GM12878 (cell line): ENCODE results near the gene PAPPA.

Source experiments
- FOS ChIP-seq: IDR thresholded peaks from 3 replicates; pipeline ENCODE4 v1.6.1; 2011; ENCODE audit warnings: borderline replicate concordance; ENCODE audit not compliant: insufficient read length; ENCODE audit errors: extremely low read depth
- FOXK2 ChIP-seq: fragments of 450-650 bp; IDR thresholded peaks from 2 replicates; pipeline ENCODE4 v1.6.1; 2017; ENCODE audit warnings: mild to moderate bottlenecking, moderate library complexity
- TAF1 ChIP-seq: IDR thresholded peaks from 2 replicates; pipeline ENCODE4 v1.6.1; 2011; ENCODE audit warnings: mild to moderate bottlenecking, low read depth, low read length, borderline replicate concordance
- YY1 ChIP-seq: IDR thresholded peaks from 2 replicates; pipeline ENCODE4 v1.6.1; 2011; ENCODE audit warnings: low read depth, mild to moderate bottlenecking, low read length
- ZNF24 ChIP-seq: fragments of 450-650 bp; IDR thresholded peaks from 2 replicates; pipeline ENCODE4 v1.6.1; 2017; ENCODE audit warnings: antibody characterized with exemption, mild to moderate bottlenecking
- ZZZ3 ChIP-seq: IDR thresholded peaks from 2 replicates; pipeline ENCODE4 v1.6.1; 2011; ENCODE audit warnings: low read depth; ENCODE audit not compliant: control insufficient read depth, insufficient read length
- TF ChIP-seq, protein P1 (sequence below), 3 experiments: IDR thresholded peaks in 2 of 3; conservative IDR thresholded peaks in 1 of 3; 2 replicates each; pipeline ENCODE4 v1.5.1; 2011; ENCODE audit warnings: low read depth in 3 of 3, low read length in 3 of 3, mild to moderate bottlenecking in 3 of 3, control low read depth in 2 of 3, moderate library complexity in 2 of 3, inconsistent platforms in 1 of 3, mixed read lengths in 1 of 3; ENCODE audit not compliant: control insufficient read depth in 2 of 3, insufficient read depth in 1 of 3; ENCODE audit errors: extremely low read depth in 1 of 3
- TF ChIP-seq, protein P2 (sequence below): fragments of 450-650 bp; formaldehyde crosslinking; IDR thresholded peaks from 2 replicates; pipeline ENCODE4 v1.4.0; 2020; ENCODE audit warnings: mild to moderate bottlenecking, moderate library complexity

DNA sequence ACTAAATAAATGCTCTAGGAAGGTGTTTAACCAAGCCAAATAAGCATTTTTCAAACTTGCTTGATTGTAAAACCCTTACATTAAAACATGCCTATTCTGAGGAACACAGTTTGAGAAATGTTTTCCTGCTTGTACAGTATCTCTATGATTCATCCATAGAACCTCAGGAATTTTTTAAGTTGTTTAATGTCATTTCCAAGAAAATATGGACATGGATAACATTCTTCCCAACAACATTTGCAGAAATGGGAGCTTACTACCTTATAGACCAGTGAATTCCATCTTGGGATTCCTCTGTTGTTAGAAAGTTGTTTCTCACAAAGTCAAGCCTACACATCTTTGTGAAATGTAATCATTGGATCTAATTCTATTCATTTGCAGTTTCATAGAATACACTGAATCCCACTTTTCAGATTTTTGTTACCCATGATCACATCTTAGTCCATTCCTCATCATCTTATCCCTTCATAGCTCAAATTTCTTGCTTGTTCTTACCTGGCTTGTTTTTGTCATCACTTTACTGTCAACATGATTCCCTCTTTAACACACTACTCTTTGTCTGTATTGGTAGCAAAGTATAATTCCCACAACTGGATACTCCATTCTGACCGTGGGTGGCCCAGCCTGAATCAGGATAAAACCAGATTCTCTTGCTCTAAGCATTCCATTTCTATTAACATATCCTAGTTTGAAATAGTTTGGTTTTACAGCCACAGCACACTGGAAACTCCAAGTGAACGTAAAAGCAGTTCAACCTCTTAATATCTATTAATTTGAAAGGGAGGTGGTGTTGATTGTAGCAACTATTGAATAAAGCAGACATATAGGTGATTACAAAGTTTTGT is 49.4 kb upstream of the PAPPA start:
- no peak for TF ChIP-seq YY1
- TF ChIP-seq, protein P1, sequence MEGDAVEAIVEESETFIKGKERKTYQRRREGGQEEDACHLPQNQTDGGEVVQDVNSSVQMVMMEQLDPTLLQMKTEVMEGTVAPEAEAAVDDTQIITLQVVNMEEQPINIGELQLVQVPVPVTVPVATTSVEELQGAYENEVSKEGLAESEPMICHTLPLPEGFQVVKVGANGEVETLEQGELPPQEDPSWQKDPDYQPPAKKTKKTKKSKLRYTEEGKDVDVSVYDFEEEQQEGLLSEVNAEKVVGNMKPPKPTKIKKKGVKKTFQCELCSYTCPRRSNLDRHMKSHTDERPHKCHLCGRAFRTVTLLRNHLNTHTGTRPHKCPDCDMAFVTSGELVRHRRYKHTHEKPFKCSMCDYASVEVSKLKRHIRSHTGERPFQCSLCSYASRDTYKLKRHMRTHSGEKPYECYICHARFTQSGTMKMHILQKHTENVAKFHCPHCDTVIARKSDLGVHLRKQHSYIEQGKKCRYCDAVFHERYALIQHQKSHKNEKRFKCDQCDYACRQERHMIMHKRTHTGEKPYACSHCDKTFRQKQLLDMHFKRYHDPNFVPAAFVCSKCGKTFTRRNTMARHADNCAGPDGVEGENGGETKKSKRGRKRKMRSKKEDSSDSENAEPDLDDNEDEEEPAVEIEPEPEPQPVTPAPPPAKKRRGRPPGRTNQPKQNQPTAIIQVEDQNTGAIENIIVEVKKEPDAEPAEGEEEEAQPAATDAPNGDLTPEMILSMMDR (IDR thresholded peaks at IDR 0.05 in 2 of 3, conservative IDR thresholded peaks at IDR 0.05 in 1 of 3; ENCODE audit: control insufficient read depth in 2 of 3, extremely low read depth in 1 of 3, insufficient read depth in 1 of 3, low read depth in 3 of 3, low read length in 3 of 3), result no peak
- TF ChIP-seq TAF1, result no peak
- TF ChIP-seq, protein P2, sequence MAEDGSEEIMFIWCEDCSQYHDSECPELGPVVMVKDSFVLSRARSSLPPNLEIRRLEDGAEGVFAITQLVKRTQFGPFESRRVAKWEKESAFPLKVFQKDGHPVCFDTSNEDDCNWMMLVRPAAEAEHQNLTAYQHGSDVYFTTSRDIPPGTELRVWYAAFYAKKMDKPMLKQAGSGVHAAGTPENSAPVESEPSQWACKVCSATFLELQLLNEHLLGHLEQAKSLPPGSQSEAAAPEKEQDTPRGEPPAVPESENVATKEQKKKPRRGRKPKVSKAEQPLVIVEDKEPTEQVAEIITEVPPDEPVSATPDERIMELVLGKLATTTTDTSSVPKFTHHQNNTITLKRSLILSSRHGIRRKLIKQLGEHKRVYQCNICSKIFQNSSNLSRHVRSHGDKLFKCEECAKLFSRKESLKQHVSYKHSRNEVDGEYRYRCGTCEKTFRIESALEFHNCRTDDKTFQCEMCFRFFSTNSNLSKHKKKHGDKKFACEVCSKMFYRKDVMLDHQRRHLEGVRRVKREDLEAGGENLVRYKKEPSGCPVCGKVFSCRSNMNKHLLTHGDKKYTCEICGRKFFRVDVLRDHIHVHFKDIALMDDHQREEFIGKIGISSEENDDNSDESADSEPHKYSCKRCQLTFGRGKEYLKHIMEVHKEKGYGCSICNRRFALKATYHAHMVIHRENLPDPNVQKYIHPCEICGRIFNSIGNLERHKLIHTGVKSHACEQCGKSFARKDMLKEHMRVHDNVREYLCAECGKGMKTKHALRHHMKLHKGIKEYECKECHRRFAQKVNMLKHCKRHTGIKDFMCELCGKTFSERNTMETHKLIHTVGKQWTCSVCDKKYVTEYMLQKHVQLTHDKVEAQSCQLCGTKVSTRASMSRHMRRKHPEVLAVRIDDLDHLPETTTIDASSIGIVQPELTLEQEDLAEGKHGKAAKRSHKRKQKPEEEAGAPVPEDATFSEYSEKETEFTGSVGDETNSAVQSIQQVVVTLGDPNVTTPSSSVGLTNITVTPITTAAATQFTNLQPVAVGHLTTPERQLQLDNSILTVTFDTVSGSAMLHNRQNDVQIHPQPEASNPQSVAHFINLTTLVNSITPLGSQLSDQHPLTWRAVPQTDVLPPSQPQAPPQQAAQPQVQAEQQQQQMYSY (CRISPR knock-in tag), result no peak
- TF ChIP-seq FOXK2, result no peak
- no peak for TF ChIP-seq ZNF24
- no peak for TF ChIP-seq ZZZ3
- no peak for TF ChIP-seq FOS
